Psoas muscle (tissue), 8 donors: Measurements from ENCODE around the gene ANO6. TPM values are rescaled to one million over a fixed set of nuclear protein-coding genes. Genes with fewer than 3 reads are reported as not detected.
"Not testable (repeated sequence)": the region's sequence is repeated elsewhere in the genome, so short reads cannot be mapped to it uniquely, and the experiment has no call there.

ENCODE experiments used
- ATAC-seq, 4 donors: fragments of 200-7000 bp; cut with Tn5 transposase; one replicate each; pipeline ENCODE4 v1.9.1; 2020; ENCODE audit warnings: moderate library complexity in 3 of 4, mild to moderate bottlenecking in 2 of 4
- DNase-seq, 2 donors: peaks; one replicate each; pipeline ENCODE4 v3.0.0-alpha.2; 2020
- H3K27ac ChIP-seq: fragments of 200-600 bp; one replicate; pipeline ENCODE4 v1.8.0; 2022
- H3K27me3 ChIP-seq, 3 donors: fragments of 200-600 bp in 1 of 3; one replicate each; pipeline versions ENCODE4 v1.6.1 to v1.8.0; 2013 to 2022; ENCODE audit warnings: low read length in 2 of 3, mild to moderate bottlenecking in 2 of 3, moderate library complexity in 1 of 3; ENCODE audit not compliant: insufficient read depth in 3 of 3
- H3K36me3 ChIP-seq, 2 donors: fragments of 200-600 bp in 1 of 2; one replicate each; pipeline versions ENCODE4 v1.6.1 to v1.8.0; 2013 to 2022; ENCODE audit warnings: low read depth in 1 of 2, mild to moderate bottlenecking in 1 of 2, moderate library complexity in 1 of 2; ENCODE audit not compliant: insufficient read depth in 1 of 2
- H3K4me1 ChIP-seq: fragments of 200-600 bp; one replicate; pipeline ENCODE4 v1.8.0; 2022
- H3K4me3 ChIP-seq: fragments of 200-600 bp; one replicate; pipeline ENCODE4 v1.8.0; 2022; ENCODE audit warnings: mild to moderate bottlenecking
- H3K9me3 ChIP-seq: fragments of 200-600 bp; one replicate; pipeline ENCODE4 v1.8.0; 2022
- CTCF ChIP-seq: fragments of 200-600 bp; IDR thresholded peaks from one replicate; pipeline ENCODE4 v1.8.0; 2022; ENCODE audit warnings: antibody characterized with exemption
- WGBS, 3 donors: extraction: QIAGEN DNeasy Blood & Tissue Kit; methylation state at CpG; one replicate each; pipeline versions ENCODE4 v1.1.6 to v1.1.7; 2013; 5-methylcytosine and 5-hydroxymethylcytosine counted together
- intact Hi-C, 2 donors: fragments of 100-400 bp; cut with DNase I; formaldehyde crosslinking; loops; one replicate each; pipeline versions ENCODE4 v1.11.0 to v1.14.2; 2022
- polyA plus RNA-seq, 3 donors: library from polyadenylated mRNA; stranded (reverse); fragments of 200-250 nt; gene quantifications; one replicate each; pipeline ENCODE4 v1.2.3, GENCODE V29; 2013
- total RNA-seq, 4 donors: library from RNA; stranded (reverse); fragmentation: NEBNext Ultra II Directional in 2 of 4; extraction: Animal tissue kit (Norgen Biotek cat#: 25700) in 2 of 4; gene quantifications; one replicate each; pipeline versions ENCODE4 v1.2.1 to v1.2.4, GENCODE V29; 2021 to 2023
- donor health status: healthy with polysubstance abuse.
- donor health status: DM: no; HTN: no; CAD: no; lungs with moderate emphysema.
- donor health status: Bipolar disorder and iron deficiency.
- donor health status: healthy.
- donor health status: DM: yes; HTN: yes; CAD: no.
- donor health status: DM: no; HTN: no; CAD: no.
- donor health status: DM: no; HTN: no; CAD: no.
- donor health status: DM: yes; HTN: yes; CAD: no.

The ANO6 gene
- total and polyA plus RNA-seq, 7 donors = 25.6 to 121 (median 51.5) TPM

- Histone ChIP-seq H3K9me3 (no peaks in the 10 kb centered on the region), H3K36me3 (peaks cover 0 to 39% of the 10 kb centered on the region in 2 donors), H3K27me3 (no peaks in the 10 kb centered on the region), H3K27ac (no peak overlapping the region), H3K4me1 (peaks cover 11% of the 10 kb centered on the region), H3K4me3 (no peak overlapping the region)
- ATAC-seq (peak in 3 of 4 donors; percentile 27 to 39 (median 39)), DNase-seq (no peak)
- intact Hi-C loops = no loop called here
- 85 to 97% (median 91%) methylated on average over 4 of the region's 4 CpGs for WGBS, 3 donors
- no peak for TF ChIP-seq CTCF
Observed at GRCh38 chr12:45315462-45315861, 99.6 kb downstream of the ANO6 start.

GRCh38 chr12:45317261-45317660 lies 101.4 kb downstream of the ANO6 start:
- H3K4me1 ChIP-seq, H3K9me3 ChIP-seq, ATAC-seq, H3K27me3 ChIP-seq, H3K4me3 ChIP-seq, DNase-seq, H3K27ac ChIP-seq, intact Hi-C loops: not testable (repeated sequence)
- peaks cover 0 to 39% of the 10 kb centered on the region in 2 donors for H3K36me3 ChIP-seq
- 90 to 100% (median 96%) methylated on average over 2 of the region's 3 CpGs for WGBS, 3 donors

DNA sequence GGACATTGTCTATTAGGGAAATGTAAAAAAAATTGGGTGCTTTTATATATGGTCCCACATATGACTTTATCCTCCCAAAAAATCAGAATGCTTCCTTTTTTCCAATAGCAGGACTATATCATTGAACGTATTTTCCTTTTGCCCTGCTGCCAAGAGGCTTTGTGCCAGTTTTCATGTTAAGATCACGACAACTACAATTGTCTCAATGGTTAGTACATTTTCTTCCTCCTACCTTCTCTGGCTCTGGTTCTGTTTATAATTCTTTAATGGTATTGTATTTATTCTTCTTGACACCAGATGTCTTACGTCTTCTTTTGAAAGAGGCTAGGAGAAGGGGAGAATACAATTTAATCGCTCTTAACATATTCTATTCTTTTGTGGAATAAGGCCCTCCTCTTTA lies 106.9 kb downstream of the ANO6 start:
- 51 to 64% (median 56%) methylated on average over 4 of the region's 4 CpGs for WGBS, 3 donors
- Histone ChIP-seq H3K9me3 (no peaks in the 10 kb centered on the region), H3K27ac (peak overlapping the region; percentile 43), H3K36me3 (no peaks in the 10 kb centered on the region), H3K4me3 (no peak overlapping the region), H3K27me3 (no peaks in the 10 kb centered on the region), H3K4me1 (peaks cover 46% of the 10 kb centered on the region)
- intact Hi-C loops = no loop called here
- no peak for TF ChIP-seq CTCF
- no peak for ATAC-seq
- no peak for DNase-seq

DNA sequence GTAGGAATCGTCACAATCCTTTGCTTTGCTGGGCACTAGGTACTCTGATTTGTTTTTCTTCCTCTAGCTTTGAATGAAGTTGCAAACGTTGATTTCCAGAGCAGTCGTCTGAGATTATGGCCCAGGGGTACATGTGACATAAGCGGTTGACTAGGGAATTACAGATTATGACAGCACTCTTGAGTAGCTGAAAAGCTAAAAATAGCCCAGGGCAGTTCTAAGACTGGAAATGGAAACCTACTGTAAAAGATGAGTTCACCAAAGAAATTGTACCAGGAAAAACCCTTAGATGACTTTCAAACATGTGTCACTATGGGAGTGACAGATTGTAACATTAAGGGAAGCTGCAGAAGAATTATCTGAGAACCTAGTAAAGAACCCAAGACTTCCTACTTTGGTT lies 108.5 kb downstream of the ANO6 start:
- intact Hi-C loops = no loop called here
- ATAC-seq (peak; percentile 41 to 73 (median 70)), DNase-seq (no peak)
- Histone ChIP-seq H3K27ac (peak overlapping the region; percentile 77), H3K4me1 (peaks cover 61% of the 10 kb centered on the region), H3K4me3 (no peak overlapping the region), H3K9me3 (no peaks in the 10 kb centered on the region), H3K27me3 (no peaks in the 10 kb centered on the region), H3K36me3 (no peaks in the 10 kb centered on the region)
- WGBS, 3 donors = 21 to 43% (median 21%) methylated on average over 4 of the region's 4 CpGs
- TF ChIP-seq CTCF = no peak

DNA sequence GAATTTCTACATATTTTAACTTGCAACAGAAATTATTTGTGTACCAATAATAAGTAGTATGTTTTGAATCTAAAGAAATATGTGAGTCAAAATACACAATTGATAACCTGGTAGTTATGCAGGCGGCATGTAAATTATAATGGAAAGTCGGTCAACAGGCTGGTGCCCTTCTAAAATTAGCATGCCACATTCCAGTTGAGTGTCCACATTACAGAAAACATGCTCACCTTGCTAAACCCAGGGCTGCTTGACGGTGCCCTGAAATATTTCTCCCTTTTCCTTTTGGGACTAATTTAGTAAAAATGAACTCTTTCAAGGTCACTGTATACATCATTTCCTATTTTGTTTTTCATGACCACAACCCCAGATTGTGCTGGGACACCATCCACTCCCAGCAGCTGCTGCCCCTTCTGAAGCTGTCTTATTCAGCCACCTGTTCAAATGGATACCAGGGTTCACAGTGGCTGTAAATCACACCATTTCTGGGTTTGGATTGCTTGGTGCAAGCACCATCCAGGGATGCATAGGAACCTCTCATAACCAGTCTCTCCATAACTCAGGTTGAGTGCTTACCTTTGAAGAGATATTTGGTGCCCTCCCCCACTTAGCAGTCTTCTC lies 110.6 kb downstream of the ANO6 start:
- Histone ChIP-seq H3K4me1 (peaks cover 70% of the 10 kb centered on the region), H3K27ac (peak overlapping the region; percentile 77), H3K36me3 (peaks cover 0 to 4% of the 10 kb centered on the region in 2 donors), H3K4me3 (no peak overlapping the region), H3K9me3 (no peaks in the 10 kb centered on the region), H3K27me3 (no peaks in the 10 kb centered on the region)
- DNase-seq (no peak), ATAC-seq (peak; percentile 45 to 77 (median 56))
- 26 to 39% (median 27%) methylated on average over 3 of the region's 3 CpGs for WGBS, 3 donors
- TF ChIP-seq CTCF = no peak
- intact Hi-C loops = no loop called here
